K562 (cell line): ENCODE data around the gene CDCA5. TPM values are rescaled to one million over a fixed set of nuclear protein-coding genes. Genes with fewer than 3 reads are reported as not detected.
A peak's percentile ranks its signal among the peaks of the same experiment; 100 is the strongest.

ENCODE experiments used
- CBX3 ChIP-seq, 2 experiments: IDR thresholded peaks; 1 replicate in 1 of 2; 2 replicates in 1 of 2; pipeline ENCODE4 v1.6.1; 2012; ENCODE audit warnings: inconsistent platforms in 2 of 2, low read length in 2 of 2, borderline replicate concordance in 1 of 2, control low read depth in 1 of 2
- DLX4 ChIP-seq: fragments of 250-450 bp; sonication (Bioruptor Pico); IDR thresholded peaks from 2 replicates; pipeline ENCODE4 v1.6.1; 2021; ENCODE audit warnings: mild to moderate bottlenecking
- FOXA3 ChIP-seq, 2 experiments: fragments of 450-650 bp in 1 of 2; sonication (generic) in 1 of 2; formaldehyde crosslinking; IDR thresholded peaks in 1 of 2; conservative IDR thresholded peaks in 1 of 2; 2 replicates each; pipeline versions ENCODE4 v1.4.0 to v1.8.0; 2020 to 2022; ENCODE audit warnings: mild to moderate bottlenecking in 2 of 2, missing genetic modification reagents in 1 of 2
- NFYB ChIP-seq: IDR thresholded peaks from 2 replicates; pipeline ENCODE4 v1.6.1; 2011; ENCODE audit warnings: mild to moderate bottlenecking, moderate library complexity; ENCODE audit not compliant: insufficient read length; ENCODE audit errors: extremely low read depth
- PKNOX1 ChIP-seq: fragments of 450-650 bp; IDR thresholded peaks from 2 replicates; pipeline ENCODE4 v1.6.1; 2016
- POLR2A ChIP-seq: fragments of 450-650 bp; conservative IDR thresholded peaks from 2 replicates; pipeline ENCODE4 v1.6.1; 2016
- POLR2B ChIP-seq: fragments of 450-650 bp; IDR thresholded peaks from 2 replicates; pipeline ENCODE4 v1.6.1; 2018; ENCODE audit warnings: low read depth; ENCODE audit not compliant: partially characterized antibody
- SIX5 ChIP-seq, 2 experiments: IDR thresholded peaks; 2 replicates each; pipeline ENCODE4 v1.6.1; 2011; ENCODE audit warnings: low read length in 2 of 2, borderline replicate concordance in 1 of 2, low read depth in 1 of 2, mild to moderate bottlenecking in 1 of 2, moderate library complexity in 1 of 2; ENCODE audit not compliant: insufficient read depth in 1 of 2
- SMAD4 ChIP-seq: fragments of 250-450 bp; sonication (Bioruptor Pico); conservative IDR thresholded peaks from 2 replicates; pipeline ENCODE4 v1.8.0; 2021; ENCODE audit warnings: inconsistent platforms, mild to moderate bottlenecking, moderate library complexity
- SOX6 ChIP-seq: fragments of 450-650 bp; IDR thresholded peaks from 2 replicates; pipeline ENCODE4 v1.6.1; 2014; ENCODE audit warnings: mild to moderate bottlenecking
- STAT6 ChIP-seq: sonication (generic); formaldehyde crosslinking; IDR thresholded peaks from 2 replicates; pipeline ENCODE4 v1.8.1; 2023; ENCODE audit warnings: mild to moderate bottlenecking, missing genetic modification reagents
- TAF9B ChIP-seq: fragments of 450-650 bp; IDR thresholded peaks from 2 replicates; pipeline ENCODE4 v1.6.1; 2018; ENCODE audit warnings: mild to moderate bottlenecking; ENCODE audit not compliant: partially characterized antibody
- TRIM24 ChIP-seq, 2 experiments: fragments of 450-650 bp; IDR thresholded peaks; 2 replicates each; pipeline ENCODE4 v1.6.1; 2016
- TSHZ1 ChIP-seq: fragments of 250-450 bp; sonication (Bioruptor Pico); IDR thresholded peaks from 2 replicates; pipeline ENCODE4 v1.4.0; 2020; ENCODE audit warnings: mild to moderate bottlenecking, moderate library complexity
- XRCC3 ChIP-seq: fragments of 450-650 bp; IDR thresholded peaks from 2 replicates; pipeline ENCODE4 v1.6.1; 2017; ENCODE audit warnings: mild to moderate bottlenecking, moderate library complexity
- ZNF12 ChIP-seq: sonication (generic); formaldehyde crosslinking; IDR thresholded peaks from 2 replicates; pipeline ENCODE4 v1.4.0; 2020; ENCODE audit warnings: mild to moderate bottlenecking, missing genetic modification reagents
- ZNF24 ChIP-seq: fragments of 450-650 bp; IDR thresholded peaks from 2 replicates; pipeline ENCODE4 v1.6.1; 2016
- ZNF253 ChIP-seq: fragments of 250-450 bp; sonication (Bioruptor Pico); conservative IDR thresholded peaks from 2 replicates; pipeline ENCODE4 v1.6.1; 2021; ENCODE audit warnings: mild to moderate bottlenecking
- ZNF511 ChIP-seq: sonication (generic); formaldehyde crosslinking; IDR thresholded peaks from 2 replicates; pipeline ENCODE4 v1.8.0; 2022; ENCODE audit warnings: mild to moderate bottlenecking, missing genetic modification reagents
- ZNF778 ChIP-seq: fragments of 450-650 bp; formaldehyde crosslinking; IDR thresholded peaks from 2 replicates; pipeline ENCODE4 v1.4.0; 2020; ENCODE audit warnings: mild to moderate bottlenecking, moderate library complexity
- polyA plus RNA-seq, 8 experiments: library from polyadenylated mRNA; depleted of rRNA in 4 of 8; stranded (reverse) in 5 of 8; unstranded in 3 of 8; fragments of >200 nt; fragmentation: Nextera tagmentation in 2 of 8; fragmentation: Illumina TruSeq in 1 of 8; extraction: Ambion mirVana in 2 of 8; extraction: Trizol in 1 of 8; gene quantifications; 2 replicates each; pipeline versions ENCODE4 v1.2.1 to v1.2.3, GENCODE V29; 2011 to 2014; ENCODE audit warnings: inconsistent platforms in 1 of 8, missing spikeins in 1 of 8
- total RNA-seq, 7 experiments: library from RNA; depleted of rRNA in 6 of 7; stranded (reverse); fragments of >200 nt in 6 of 7; fragmentation: Illumina TruSeq in 2 of 7; extraction: Trizol in 2 of 7; gene quantifications; 2 replicates each; pipeline versions ENCODE4 v1.2.1 to v1.2.3, GENCODE V29; 2011 to 2021; ENCODE audit warnings: low replicate concordance in 1 of 7

Gene CDCA5
- total and polyA plus RNA-seq, 9 of the 15 experiments (the other 6 are each of a cell fraction or from before 2014, with no cell fraction given) = 18.9 to 94.3 (median 64.6) TPM

GRCh38 chr11:65121865-65122696 lies 38.2 kb upstream of the CDCA5 start, which contains the start of the genes FAU and MRPL49 (continued):
- TF ChIP-seq PKNOX1 (peak; percentile 78), POLR2A (peak; percentile 95), TAF9B (peak; percentile 3), NFYB (no peak), POLR2B (peak; percentile 93), DLX4 (CRISPR knock-in tag) (no peak), STAT6 (CRISPR knock-in tag) (peak; percentile 90), SMAD4 (no peak; the same call in none of the 2 replicates), ZNF778 (CRISPR knock-in tag) (no peak), ZNF253 (CRISPR knock-in tag) (no peak), SOX6 (peak; percentile 12; the same call in 1 of the 2 replicates), CBX3 (IDR thresholded peaks at IDR 0.05; ENCODE audit: borderline replicate concordance in 1 of 2, low read length in 2 of 2) (no peak), ZNF511 (0 out of 2 replicates have a peak, but pooled peaks have one; percentile 19), ZNF12 (CRISPR knock-in tag) (peak; percentile 74; the same call in 1 of the 2 replicates), TSHZ1 (CRISPR knock-in tag) (no peak), XRCC3 (no peak), TRIM24 (IDR thresholded peaks at IDR 0.05) (no peak), ZNF24 (no peak), SIX5 (IDR thresholded peaks at IDR 0.05; ENCODE audit: borderline replicate concordance in 1 of 2, insufficient read depth in 1 of 2, low read depth in 1 of 2, low read length in 2 of 2) (no peak), FOXA3 (CRISPR knock-in tag; conservative IDR thresholded peaks at IDR 0.05 in 1 of 2, IDR thresholded peaks at IDR 0.05 in 1 of 2) (no peak)
